ENCODE data around the gene KMO.

DNA sequence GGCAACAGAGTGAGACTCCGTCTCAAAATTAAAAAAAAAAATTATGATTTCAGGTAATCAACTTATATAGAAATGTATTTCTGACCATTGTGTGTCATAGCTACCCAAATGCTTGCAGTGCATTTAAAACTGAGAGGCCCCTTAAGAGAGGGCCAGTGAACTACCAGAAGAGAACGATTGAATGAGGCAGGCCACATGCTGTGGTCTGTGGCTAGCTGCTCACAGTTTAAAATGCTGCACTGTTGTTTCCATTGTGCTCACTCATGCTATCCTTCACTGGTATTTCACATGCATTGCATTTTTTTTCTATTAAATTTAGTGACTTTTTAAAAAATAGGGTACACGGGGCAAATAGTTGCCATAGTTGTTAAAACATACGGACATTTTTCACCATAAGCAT lies 82.0 kb downstream of the KMO start:
- TF ChIP-seq, protein P1, sequence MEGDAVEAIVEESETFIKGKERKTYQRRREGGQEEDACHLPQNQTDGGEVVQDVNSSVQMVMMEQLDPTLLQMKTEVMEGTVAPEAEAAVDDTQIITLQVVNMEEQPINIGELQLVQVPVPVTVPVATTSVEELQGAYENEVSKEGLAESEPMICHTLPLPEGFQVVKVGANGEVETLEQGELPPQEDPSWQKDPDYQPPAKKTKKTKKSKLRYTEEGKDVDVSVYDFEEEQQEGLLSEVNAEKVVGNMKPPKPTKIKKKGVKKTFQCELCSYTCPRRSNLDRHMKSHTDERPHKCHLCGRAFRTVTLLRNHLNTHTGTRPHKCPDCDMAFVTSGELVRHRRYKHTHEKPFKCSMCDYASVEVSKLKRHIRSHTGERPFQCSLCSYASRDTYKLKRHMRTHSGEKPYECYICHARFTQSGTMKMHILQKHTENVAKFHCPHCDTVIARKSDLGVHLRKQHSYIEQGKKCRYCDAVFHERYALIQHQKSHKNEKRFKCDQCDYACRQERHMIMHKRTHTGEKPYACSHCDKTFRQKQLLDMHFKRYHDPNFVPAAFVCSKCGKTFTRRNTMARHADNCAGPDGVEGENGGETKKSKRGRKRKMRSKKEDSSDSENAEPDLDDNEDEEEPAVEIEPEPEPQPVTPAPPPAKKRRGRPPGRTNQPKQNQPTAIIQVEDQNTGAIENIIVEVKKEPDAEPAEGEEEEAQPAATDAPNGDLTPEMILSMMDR (IDR thresholded peaks at IDR 0.05) = no peak
- TF ChIP-seq POLR2AphosphoS5 (IDR thresholded peaks at IDR 0.05) (no peak), POLR2A (IDR thresholded peaks at IDR 0.05) (no peak)
